NCI-H82 treated with DMSO at 0.1 percent for 48 hours (cell line): ENCODE measurements around the gene KCNK18.

Experiments
- DNase-seq: peaks from one replicate; lab custom pipeline; 2025; ENCODE audit not compliant: unreplicated experiment; lab: John Stamatoyannopoulos, UW

Gene KCNK18

DNA sequence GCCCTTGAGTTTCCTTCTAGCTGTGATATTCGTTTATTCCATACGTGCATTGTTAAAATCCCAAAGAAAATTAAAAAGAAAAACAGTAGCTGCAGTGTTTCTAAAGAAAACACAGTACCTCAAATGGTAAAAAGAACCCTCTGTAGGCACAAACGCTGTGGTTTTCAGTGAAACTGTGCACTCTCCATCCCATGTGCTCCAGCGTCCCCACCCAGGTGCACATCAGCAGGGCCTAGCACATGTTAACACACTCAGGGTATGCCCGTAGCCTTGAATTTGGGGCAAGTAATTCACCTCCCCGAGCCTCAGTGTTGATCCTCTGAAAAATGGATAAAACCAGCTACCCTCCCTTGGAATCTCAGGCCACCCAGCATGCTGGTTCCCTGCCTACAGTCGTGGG, 53.1 kb downstream of the KCNK18 start:
- no peak for DNase-seq

- DNase-seq = no peak
Observed at GRCh38 chr10:117253908-117254307, 56.6 kb downstream of the KCNK18 start.

GRCh38 chr10:117254338-117254737, 57.0 kb downstream of the KCNK18 start:
- DNase-seq = no peak

DNA sequence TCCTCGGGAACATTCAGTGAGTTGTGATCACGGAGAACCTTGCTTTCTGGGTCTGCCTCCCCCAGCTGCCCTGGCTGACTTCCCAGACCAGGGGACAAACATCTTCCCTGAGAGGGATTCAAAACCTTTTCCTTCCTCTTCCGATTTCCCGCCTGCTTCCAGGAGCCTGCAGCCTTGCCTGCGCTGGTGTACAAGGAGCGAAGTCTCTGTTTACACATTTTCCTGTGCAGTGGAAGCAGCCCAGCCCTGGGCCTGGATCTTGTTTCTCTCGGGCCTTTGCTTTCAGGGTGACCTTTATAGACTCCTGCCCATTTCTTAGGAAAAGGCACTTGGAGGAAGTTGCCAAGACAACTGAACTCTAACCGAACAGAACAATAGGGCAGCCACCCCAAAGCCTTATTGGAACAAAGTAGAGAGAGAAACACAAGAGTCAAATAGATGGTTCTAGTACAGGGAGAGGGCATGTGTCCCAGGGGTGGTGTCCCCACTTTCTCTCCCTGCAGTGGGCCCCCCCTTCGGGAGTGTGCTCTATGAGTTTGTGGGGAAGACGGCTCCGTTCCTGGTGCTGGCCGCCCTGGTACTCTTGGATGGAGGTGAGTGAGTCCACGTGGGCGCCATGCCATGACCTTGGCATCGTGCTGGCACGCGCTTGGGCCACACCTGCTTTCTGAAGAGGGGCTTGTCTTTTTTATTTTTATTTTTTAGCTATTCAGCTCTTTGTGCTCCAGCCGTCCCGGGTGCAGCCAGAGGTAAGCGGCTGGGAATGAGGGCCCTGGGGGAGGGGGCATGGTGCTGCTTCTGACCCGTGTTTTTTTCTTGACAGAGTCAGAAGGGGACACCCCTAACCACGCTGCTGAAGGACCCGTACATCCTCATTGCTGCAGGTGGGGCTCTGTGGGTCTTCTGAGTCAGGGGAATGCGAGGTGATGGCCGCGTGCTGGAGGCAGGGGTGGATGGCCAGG, 57.8 kb downstream of the KCNK18 start:
- DNase-seq = no peak

- DNase-seq = no peak
Observed at GRCh38 chr10:117255835-117256460, 58.7 kb downstream of the KCNK18 start.

GRCh38 chr10:117256910-117257309, 59.6 kb downstream of the KCNK18 start:
- DNase-seq = no peak

- no peak for DNase-seq
Observed at GRCh38 chr10:117257721-117258120, 60.4 kb downstream of the KCNK18 start.

GRCh38 chr10:117259279-117259678, 62.0 kb downstream of the KCNK18 start:
- no peak for DNase-seq
